Left ventricle myocardium inferior (tissue), 1 donor: Measurements from ENCODE around the gene SOWAHC. TPM values are rescaled to one million over a fixed set of nuclear protein-coding genes. Genes with fewer than 3 reads are reported as not detected.
"Not testable (repeated sequence)": the region's sequence is repeated elsewhere in the genome, so short reads cannot be mapped to it uniquely, and the experiment has no call there.

Source experiments
- DNase-seq: peaks from one replicate; pipeline ENCODE4 v3.0.0-alpha.2; 2020
- H3K27ac ChIP-seq: fragments of 200-600 bp; replicated peaks from 2 replicates; pipeline ENCODE4 v1.8.0; 2021
- H3K27me3 ChIP-seq: fragments of 200-600 bp; 2 replicates; pipeline ENCODE4 v1.8.0; 2021; ENCODE audit warnings: low read depth
- H3K36me3 ChIP-seq: fragments of 200-600 bp; 2 replicates; pipeline ENCODE4 v1.8.0; 2021
- H3K4me1 ChIP-seq: fragments of 200-600 bp; 2 replicates; pipeline ENCODE4 v1.8.0; 2021
- H3K4me3 ChIP-seq: fragments of 200-600 bp; 2 replicates; pipeline ENCODE4 v1.8.0; 2021; ENCODE audit warnings: mild to moderate bottlenecking, moderate library complexity
- H3K9me3 ChIP-seq: fragments of 200-600 bp; replicated peaks from 2 replicates; pipeline ENCODE4 v1.8.0; 2021
- intact Hi-C: fragments of 100-400 bp; cut with micrococcal nuclease; formaldehyde crosslinking; loops from one replicate; pipeline ENCODE4 v1.11.0; 2022
- long read RNA-seq: library from polyadenylated mRNA; unstranded; transcript quantifications from one replicate; pipeline ENCODE4 v2.0.0, GENCODE V29; 2021
- total RNA-seq: library from RNA; stranded (reverse); fragmentation: NEBNext Ultra II Directional; extraction: Animal tissue kit (Norgen Biotek cat#: 25700); gene quantifications from one replicate; pipeline ENCODE4 v1.2.1, GENCODE V29; 2021
- TF ChIP-seq, protein P1 (sequence below): fragments of 200-600 bp; IDR thresholded peaks from 2 replicates; pipeline ENCODE4 v1.8.0; 2021; ENCODE audit warnings: antibody characterized with exemption, mild to moderate bottlenecking, borderline replicate concordance
- donor health status: DM: no; HTN: yes; CAD: no; lungs with severe emphysema.

Gene SOWAHC, protein sequence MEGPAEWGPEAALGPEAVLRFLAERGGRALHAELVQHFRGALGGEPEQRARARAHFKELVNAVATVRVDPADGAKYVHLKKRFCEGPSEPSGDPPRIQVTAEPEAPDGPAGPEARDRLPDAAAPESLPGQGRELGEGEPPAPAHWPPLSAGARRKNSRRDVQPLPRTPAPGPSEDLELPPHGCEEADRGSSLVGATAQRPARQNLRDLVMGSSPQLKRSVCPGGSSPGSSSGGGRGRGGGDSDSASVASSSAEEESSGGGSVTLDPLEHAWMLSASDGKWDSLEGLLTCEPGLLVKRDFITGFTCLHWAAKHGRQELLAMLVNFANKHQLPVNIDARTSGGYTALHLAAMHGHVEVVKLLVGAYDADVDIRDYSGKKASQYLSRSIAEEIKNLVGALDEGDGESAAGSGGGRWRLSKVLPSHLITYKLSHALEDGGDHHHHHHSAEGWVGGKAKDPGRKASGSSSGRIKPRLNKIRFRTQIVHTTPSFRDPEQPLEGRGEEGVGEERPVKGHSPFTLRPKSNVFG
- 2.3 TPM for total RNA-seq
- long read RNA-seq, full-length matches to known transcripts = 8 of 8 reads
- long read RNA-seq, partial matches to known transcripts = 0 of 8 reads
- long read RNA-seq, other reads (novel, unspliced or antisense) = 0 of 8 reads

DNA sequence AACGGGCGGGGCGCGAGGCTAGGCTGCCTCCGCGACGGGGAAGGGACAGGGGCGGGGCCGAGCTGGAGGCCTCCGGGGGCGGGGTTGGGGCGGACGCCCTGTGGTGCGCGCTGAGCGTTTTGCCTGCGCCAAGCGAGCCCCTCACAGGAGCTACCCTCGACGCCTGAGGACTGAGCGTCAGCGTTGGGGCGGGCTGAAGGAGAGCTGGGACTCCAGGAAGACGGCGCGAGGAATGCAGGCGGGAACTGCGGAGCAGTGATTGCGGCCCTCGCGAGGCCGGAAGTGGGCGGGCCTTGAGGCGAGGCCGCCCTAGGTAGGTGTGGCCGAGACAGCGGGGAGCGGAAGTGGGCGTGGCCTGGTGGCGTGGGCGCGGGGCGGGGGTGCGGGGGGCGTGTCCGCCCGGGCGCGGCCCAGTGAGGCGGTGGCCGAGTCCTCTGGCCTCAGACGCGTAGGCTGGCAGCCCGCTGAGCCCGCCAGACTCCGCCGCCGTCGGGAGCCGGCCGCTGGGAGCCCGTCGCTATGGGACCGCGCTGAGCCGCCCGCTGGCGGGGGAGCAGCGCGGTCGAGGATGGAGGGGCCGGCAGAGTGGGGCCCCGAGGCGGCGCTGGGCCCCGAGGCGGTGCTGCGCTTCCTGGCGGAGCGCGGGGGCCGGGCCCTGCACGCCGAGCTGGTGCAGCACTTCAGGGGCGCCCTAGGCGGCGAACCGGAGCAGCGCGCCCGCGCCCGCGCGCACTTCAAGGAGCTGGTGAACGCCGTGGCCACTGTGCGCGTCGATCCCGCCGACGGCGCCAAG, at the start of gene SOWAHC, which contains the start of gene SEPTIN10:
TSS of gene SOWAHC (plus strand) at position 443 of the 793 bp plus-strand sequence. CDS start at position 569, 126 bp downstream.
TSS of gene SEPTIN10 (minus strand) at position 45 of the 793 bp plus-strand sequence. CDS start 139 bp downstream, outside the sequence.
- TF ChIP-seq, protein P1, sequence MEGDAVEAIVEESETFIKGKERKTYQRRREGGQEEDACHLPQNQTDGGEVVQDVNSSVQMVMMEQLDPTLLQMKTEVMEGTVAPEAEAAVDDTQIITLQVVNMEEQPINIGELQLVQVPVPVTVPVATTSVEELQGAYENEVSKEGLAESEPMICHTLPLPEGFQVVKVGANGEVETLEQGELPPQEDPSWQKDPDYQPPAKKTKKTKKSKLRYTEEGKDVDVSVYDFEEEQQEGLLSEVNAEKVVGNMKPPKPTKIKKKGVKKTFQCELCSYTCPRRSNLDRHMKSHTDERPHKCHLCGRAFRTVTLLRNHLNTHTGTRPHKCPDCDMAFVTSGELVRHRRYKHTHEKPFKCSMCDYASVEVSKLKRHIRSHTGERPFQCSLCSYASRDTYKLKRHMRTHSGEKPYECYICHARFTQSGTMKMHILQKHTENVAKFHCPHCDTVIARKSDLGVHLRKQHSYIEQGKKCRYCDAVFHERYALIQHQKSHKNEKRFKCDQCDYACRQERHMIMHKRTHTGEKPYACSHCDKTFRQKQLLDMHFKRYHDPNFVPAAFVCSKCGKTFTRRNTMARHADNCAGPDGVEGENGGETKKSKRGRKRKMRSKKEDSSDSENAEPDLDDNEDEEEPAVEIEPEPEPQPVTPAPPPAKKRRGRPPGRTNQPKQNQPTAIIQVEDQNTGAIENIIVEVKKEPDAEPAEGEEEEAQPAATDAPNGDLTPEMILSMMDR = no peak
- intact Hi-C loops = loop anchor here (10.0 kb wide), 1 partner anchor 69 kb away; no protein-coding TSS in a partner anchor
- peaks cover 62% of the 10 kb centered on the region for H3K4me1 ChIP-seq

DNA sequence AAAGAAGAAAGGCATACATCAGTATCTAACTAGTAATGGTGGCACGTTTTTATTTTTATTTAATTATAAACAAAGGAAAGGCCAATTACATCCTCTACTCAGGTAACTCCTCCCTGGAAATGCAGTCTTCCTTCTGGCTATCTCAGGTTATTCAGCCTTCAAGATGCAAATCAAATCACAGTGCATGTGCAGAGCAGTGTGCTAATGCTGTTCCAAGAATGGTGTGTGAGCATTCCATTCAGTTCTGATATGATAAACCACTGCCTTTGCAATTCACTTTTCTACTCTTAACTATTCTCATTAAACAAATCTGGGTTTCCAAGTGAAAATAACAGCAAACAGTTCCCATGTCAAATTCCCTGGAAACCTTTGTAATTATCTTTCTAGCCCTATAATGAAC, 38.8 kb upstream of the SOWAHC start:
- intact Hi-C loops = no loop called here
- peaks cover 28% of the 10 kb centered on the region for H3K36me3 ChIP-seq
- no peak overlapping the region for H3K4me3 ChIP-seq
- H3K4me1 ChIP-seq = peaks cover 7% of the 10 kb centered on the region
- no peak for DNase-seq
- H3K9me3 ChIP-seq = no peaks in the 10 kb centered on the region
- TF ChIP-seq, protein P1 = no peak
- no peak overlapping the region for H3K27ac ChIP-seq
- H3K27me3 ChIP-seq = no peaks in the 10 kb centered on the region

More for the DNA sequence above, at the start of gene SOWAHC, which contains the start of gene SEPTIN10:
- H3K27me3 ChIP-seq = no peaks in the 10 kb centered on the region
- DNase-seq = peak; percentile 96
- peak within 1 kb of the TSS; percentile 82 for H3K4me3 ChIP-seq
- H3K27ac ChIP-seq = peak within 1 kb of the TSS; percentile 98
- H3K9me3 ChIP-seq = no peaks in the 10 kb centered on the region
- no peaks in the 10 kb centered on the region for H3K36me3 ChIP-seq

DNA sequence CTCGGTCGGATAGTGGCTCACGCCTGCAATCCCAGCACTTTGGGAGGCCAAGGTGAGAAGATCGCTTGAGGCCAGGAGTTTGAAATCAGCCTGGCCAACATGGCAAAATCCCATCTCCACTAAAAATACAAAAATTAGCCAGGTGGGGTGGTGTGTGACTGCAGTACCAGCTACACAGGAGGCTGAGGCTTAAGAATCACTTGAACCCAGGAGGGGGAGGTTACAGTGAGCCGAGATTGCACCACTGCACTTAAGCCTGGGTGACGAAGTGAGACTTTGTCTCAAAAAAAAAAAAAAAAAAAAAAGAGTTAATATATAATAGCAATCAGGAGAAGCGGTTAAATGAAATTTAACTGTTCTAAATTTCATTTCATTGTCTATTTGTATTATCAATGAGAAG, 36.5 kb upstream of the SOWAHC start:
- H3K4me1 ChIP-seq, H3K27me3 ChIP-seq, DNase-seq, H3K4me3 ChIP-seq, intact Hi-C loops, H3K9me3 ChIP-seq, H3K27ac ChIP-seq: not testable (repeated sequence)
- peaks cover 17% of the 10 kb centered on the region for H3K36me3 ChIP-seq

DNA sequence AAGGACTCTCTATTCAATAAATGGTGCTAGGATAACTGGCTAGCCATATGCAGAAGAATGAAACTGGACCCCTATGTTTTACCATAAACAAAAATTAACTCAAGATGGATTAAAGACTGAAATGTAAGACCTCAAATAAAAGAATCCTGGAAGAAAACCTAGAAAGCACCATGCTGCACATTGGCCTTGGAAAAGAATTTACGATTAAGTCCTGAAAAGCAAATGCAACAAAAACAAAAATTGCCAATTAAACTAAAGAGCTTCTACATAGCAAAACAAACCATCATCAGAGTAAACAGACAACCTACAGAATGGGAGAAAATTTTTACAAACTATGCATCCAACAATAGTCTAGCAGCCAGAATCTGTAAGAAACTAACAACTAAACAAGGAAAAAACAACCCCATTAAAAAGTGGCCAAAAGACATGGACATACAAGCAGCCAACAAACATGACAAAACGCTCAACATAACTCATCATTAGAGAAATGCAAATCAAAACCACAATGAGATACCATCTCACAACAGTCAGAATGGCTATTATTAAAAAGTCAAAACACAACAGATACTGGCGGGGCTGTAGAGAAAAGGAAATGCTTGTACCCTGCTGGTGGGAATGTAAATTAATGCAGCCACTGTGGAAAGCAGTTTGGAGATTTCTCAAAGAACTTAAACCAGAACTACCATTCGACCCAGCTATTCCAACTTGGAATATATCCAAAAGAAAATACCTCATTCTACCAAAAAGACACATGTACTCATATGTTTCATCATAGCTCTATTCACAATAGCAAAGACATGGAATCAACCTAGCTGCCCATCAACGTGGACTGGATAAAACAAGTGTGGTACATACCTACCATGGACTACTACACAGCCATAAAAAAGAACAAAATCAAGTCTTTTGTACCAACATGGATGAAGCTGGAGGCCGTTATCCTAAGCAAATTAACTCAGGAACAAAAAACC, 31.0 kb upstream of the SOWAHC start:
- no peaks in the 10 kb centered on the region for H3K4me1 ChIP-seq
- intact Hi-C loops = no loop called here
- DNase-seq = no peak
- H3K36me3 ChIP-seq = peaks cover 14% of the 10 kb centered on the region
- no peak overlapping the region for H3K4me3 ChIP-seq
- H3K27ac ChIP-seq = no peak overlapping the region
- TF ChIP-seq, protein P1 = no peak
- H3K27me3 ChIP-seq = no peaks in the 10 kb centered on the region
- H3K9me3 ChIP-seq = no peaks in the 10 kb centered on the region

DNA sequence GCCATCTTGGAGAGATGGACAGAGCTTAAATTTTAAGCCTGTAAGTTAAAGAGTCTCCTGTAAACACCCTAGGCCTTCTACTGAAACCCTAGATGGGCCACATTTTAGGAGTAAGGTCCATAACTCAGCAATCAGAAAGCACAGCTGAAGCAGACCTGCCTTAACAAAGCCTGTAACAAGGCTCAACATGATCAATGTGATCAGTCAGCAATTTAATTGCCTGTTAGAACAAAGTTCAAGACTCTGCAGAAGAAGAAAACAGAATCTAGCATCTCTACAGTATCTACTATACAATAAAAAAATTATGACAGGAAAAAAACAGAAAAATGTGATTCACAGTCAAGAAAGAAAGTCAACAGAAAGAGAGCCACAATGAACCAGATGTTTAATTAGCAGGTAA, 27.5 kb upstream of the SOWAHC start:
- Histone ChIP-seq H3K4me1 (no peaks in the 10 kb centered on the region), H3K9me3 (no peaks in the 10 kb centered on the region), H3K4me3 (no peak overlapping the region), H3K27me3 (no peaks in the 10 kb centered on the region), H3K36me3 (peaks cover 19% of the 10 kb centered on the region), H3K27ac (no peak overlapping the region)
- TF ChIP-seq, protein P1 = no peak
- DNase-seq = no peak
- intact Hi-C loops = no loop called here
